AG09319 (cell line): ENCODE results near the gene ATP10D.
"Not testable (repeated sequence)": the region's sequence is repeated elsewhere in the genome, so short reads cannot be mapped to it uniquely, and the experiment has no call there.

Experiments
- DNase-seq: peaks from one replicate; pipeline ENCODE4 v3.0.0-alpha.2; 2010; ENCODE audit warnings: low read depth; ENCODE audit errors: extremely low read depth
- TF ChIP-seq, protein P1 (sequence below): IDR thresholded peaks from 2 replicates; pipeline ENCODE4 v1.5.1; 2011; ENCODE audit warnings: low read depth, mild to moderate bottlenecking, inconsistent platforms, low read length, moderate library complexity

Gene ATP10D

DNA sequence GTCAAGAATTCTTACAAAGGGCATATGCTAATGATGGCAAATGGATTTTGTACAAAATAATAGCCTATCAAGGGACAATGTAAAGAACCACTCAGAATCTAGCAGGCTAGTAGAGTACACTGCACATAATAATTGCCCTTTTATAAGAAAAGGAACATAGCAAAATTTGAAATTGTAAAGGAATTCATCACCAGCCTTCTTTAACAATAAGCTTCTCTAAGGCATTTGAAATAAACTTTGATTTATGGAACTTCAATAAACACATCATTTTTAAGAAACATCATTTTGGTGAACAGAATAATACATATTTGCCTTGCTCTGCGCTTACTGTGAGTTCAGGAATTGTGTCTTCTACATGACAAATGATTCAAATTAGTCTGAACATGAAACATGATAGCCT is 9.7 kb upstream of the ATP10D start:
- TF ChIP-seq, protein P1, sequence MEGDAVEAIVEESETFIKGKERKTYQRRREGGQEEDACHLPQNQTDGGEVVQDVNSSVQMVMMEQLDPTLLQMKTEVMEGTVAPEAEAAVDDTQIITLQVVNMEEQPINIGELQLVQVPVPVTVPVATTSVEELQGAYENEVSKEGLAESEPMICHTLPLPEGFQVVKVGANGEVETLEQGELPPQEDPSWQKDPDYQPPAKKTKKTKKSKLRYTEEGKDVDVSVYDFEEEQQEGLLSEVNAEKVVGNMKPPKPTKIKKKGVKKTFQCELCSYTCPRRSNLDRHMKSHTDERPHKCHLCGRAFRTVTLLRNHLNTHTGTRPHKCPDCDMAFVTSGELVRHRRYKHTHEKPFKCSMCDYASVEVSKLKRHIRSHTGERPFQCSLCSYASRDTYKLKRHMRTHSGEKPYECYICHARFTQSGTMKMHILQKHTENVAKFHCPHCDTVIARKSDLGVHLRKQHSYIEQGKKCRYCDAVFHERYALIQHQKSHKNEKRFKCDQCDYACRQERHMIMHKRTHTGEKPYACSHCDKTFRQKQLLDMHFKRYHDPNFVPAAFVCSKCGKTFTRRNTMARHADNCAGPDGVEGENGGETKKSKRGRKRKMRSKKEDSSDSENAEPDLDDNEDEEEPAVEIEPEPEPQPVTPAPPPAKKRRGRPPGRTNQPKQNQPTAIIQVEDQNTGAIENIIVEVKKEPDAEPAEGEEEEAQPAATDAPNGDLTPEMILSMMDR: no peak
- no peak for DNase-seq

DNA sequence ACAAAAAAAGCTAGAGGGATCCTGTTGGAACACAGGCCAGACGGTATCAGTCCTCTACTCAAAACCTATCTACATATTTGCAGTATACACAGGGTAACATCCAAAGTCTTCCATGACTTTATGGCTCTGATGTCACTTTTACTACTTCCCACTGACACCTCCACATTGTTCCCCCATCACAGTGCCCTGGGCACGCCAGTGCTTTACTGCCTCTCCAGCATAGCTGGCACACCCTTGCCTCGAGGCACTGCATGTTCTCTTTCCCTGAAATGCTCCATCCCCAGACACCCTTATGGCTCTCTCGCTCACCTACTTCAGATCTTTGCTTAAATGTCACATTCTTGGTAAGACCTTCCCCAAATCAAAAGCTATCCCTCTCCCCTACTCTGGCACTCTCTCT is 6.3 kb upstream of the ATP10D start:
- DNase-seq: no peak
- TF ChIP-seq, protein P1: no peak

DNA sequence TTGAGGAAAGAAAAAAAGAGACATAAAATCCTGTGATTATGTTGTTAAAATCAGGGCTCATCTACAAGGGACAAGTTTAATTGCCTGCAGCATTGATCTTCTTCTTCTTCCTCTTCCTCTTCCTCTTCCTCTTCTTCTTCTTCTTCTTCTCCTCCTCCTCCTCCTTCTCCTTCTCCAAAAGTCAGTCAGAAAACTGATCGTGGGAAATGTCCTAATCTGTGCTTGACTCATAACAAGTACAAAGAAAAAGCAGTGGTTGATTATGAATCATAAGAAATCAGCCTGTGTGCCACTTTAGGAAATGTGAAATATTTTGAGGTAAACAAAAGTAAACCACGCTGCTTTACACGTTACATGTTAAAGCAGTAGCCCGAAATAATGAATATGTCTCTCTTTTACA is 2.7 kb upstream of the ATP10D start:
- TF ChIP-seq, protein P1: no peak
- DNase-seq: no peak

DNA sequence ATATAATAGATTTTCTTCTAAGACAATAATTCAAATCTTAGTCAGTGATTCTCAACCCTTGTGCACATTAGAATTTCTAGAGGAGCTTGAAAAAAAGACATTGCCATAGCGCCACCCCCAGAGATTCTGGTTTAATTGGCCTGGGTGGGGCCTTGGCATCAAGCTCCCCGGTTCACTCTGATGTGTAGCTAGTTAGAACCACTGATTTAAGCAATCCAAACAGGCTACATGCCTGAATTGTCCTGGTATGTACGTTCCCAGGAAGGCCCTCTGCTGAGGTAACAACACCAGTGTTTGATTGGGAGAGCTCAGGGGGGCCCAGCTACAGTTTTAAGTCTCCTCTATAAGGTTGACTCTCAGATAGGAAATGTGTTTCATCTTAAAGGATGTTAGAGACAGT is 1.3 kb upstream of the ATP10D start:
- TF ChIP-seq, protein P1: no peak

DNA sequence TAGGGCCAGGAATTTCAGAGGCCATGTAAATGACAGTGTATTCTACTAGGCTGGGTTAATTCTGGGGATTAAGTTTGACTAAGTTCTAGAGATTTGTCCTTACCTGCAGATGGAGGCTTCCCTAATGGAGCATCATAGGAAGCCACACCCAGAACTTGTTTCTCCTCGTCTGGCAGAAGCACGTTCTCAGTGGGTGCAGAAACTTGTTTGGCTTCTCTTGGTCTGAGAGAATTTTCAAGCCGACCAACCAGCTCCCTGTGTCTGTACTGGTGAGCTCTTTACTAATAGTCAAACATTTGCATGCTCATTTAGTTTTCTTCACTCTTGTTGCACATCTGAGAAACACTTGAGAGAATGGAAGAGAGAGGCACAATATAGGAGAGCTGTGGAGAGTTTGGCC is 907 bp upstream of the ATP10D start:
- TF ChIP-seq, protein P1: no peak

More for the DNA sequence above, 1.3 kb upstream of the ATP10D start:
- DNase-seq: no peak

DNA sequence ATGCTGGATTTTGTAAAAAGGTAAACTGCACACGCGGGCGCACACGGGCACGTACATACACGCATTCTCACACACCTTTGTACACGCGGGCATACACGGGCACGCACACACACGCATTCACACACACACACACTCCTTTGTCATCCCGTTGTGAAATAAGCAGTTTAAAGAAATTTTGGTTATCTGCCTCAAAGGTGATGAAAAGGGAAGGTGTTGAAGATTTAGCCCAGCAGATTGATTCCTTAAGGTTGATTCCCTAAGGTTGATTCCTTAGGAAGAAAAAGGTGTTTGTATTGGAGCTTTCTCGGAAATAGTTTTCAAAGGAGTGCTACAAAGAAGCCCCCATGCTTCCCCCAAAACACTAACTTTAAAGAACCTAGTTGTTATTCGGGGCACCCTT is 693 bp downstream of the ATP10D start:
- DNase-seq: no peak

More for the DNA sequence above, 907 bp upstream of the ATP10D start:
- no peak for DNase-seq

DNA sequence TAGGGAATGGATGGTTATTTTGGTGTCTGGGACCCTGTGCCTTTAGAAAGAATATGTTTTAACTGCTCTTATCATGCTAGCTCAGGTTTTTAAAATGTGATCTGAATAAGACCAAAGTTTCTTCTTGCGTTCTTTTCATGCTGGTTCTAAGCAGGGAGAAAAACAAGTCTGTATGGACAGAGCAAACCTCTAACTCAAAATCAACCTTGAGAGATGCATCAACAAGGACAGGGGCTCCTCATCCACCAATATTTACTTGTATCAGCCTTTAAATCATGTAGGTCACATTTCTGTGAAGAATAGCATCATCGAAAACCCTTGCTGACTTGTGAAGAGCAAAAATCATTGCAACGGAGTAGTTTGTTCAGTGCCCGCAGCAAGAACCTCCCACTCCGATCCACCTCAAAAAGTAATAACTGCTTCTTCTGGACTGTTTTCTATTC is 1.2 kb downstream of the ATP10D start:
- TF ChIP-seq, protein P1: no peak
- DNase-seq: no peak

More for the DNA sequence above, 693 bp downstream of the ATP10D start:
- TF ChIP-seq, protein P1: no peak

DNA sequence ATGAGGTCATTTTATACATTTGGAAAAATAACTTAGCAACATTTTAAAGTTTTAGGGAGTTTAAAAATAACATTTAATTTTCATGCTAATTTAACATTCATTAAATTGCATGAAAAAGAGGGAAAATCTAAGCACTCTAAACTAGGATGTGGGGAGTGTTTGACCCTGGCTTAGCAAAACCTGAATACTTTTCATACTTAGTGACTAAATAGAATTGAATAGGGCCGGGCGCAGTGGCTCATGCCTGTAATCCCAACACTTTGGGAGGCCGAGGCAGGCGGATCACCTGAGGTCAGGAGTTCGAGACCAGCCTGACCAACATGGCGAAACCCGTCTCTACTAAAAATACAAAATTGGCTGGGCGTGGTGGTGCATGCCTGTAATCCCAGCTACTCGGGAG is 1.7 kb downstream of the ATP10D start:
- DNase-seq: not testable (repeated sequence)
